ENCODE measurements around the gene RNF44. TPM values are rescaled to one million over a fixed set of nuclear protein-coding genes. Genes with fewer than 3 reads are reported as not detected.

Gene RNF44
- total RNA-seq, 6 experiments from 2014 or later, result 10.6 to 13.4 (median 11.3) TPM

DNA sequence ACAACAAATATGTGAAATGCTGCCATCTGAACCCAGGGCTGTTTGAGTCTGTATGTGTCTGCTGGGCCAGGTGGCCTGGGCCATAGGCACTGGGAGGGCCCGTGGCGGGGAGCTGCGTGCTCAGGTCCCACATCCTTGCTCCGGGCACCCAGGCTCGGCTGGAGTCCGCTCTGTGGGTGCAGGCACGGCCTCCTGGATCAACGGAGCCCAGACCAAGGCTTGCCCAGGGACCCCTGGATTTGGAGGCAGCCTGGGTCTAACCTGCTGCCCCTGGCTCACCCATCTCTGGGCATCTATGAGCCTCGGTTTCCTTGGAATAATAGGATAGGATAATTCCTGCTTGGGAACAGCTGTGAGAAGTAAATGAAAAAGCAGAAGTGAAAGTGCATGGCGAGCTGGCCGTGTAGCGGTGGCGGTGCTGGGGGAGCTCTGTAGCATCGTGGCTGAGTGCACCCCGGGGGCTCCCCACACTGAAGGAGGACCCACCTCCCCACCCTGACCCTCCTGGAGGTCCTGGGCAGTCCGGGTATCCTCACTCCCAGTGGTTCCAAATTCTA lies 13.2 kb upstream of the RNF44 start:
- Mint-ChIP-seq H3K27ac (no peak overlapping the region), H3K4me3 (peak overlapping the region; percentile 60; the same call in 1 of the 2 replicates), H3K27me3 (ENCODE audit: insufficient read depth) (peaks cover 17% of the 10 kb centered on the region), H3K9me3 (no peaks in the 10 kb centered on the region), H3K36me3 (ENCODE audit: low read depth) (no peaks in the 10 kb centered on the region), H3K4me1 (ENCODE audit: low read depth) (peaks cover 6% of the 10 kb centered on the region; the same call in 1 of the 2 replicates)
- no peak for DNase-seq
- TF ChIP-seq, protein P1, sequence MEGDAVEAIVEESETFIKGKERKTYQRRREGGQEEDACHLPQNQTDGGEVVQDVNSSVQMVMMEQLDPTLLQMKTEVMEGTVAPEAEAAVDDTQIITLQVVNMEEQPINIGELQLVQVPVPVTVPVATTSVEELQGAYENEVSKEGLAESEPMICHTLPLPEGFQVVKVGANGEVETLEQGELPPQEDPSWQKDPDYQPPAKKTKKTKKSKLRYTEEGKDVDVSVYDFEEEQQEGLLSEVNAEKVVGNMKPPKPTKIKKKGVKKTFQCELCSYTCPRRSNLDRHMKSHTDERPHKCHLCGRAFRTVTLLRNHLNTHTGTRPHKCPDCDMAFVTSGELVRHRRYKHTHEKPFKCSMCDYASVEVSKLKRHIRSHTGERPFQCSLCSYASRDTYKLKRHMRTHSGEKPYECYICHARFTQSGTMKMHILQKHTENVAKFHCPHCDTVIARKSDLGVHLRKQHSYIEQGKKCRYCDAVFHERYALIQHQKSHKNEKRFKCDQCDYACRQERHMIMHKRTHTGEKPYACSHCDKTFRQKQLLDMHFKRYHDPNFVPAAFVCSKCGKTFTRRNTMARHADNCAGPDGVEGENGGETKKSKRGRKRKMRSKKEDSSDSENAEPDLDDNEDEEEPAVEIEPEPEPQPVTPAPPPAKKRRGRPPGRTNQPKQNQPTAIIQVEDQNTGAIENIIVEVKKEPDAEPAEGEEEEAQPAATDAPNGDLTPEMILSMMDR (IDR thresholded peaks at IDR 0.05), result no peak

DNA sequence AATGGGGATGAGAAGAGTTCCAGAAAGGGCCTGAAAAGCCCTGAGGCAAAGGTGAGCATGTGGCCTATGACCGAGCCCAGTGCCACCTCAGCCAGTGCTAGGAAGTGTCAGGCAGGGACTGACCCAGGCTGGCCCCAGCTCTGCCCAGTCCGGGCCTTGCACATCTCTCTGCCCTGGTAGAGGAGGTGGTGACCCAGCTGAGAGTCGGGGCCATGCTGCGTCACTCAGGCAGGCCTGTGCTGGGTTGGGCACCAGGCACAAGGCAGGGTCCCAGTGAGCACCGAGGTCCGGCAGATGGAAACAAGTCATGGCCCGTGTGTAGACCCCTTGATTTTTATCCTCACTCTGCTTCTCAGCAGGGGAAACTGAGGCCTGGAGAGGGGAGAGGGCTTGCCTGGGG lies 12.7 kb upstream of the RNF44 start:
- no peaks in the 10 kb centered on the region for H3K9me3 Mint-ChIP-seq
- H3K4me1 Mint-ChIP-seq (ENCODE audit: low read depth), result peaks cover 6% of the 10 kb centered on the region; the same call in 1 of the 2 replicates
- H3K27me3 Mint-ChIP-seq (ENCODE audit: insufficient read depth), result peaks cover 17% of the 10 kb centered on the region
- TF ChIP-seq, protein P1 (IDR thresholded peaks at IDR 0.05), result no peak
- no peak overlapping the region for H3K27ac Mint-ChIP-seq
- no peak for DNase-seq
- no peak overlapping the region for H3K4me3 Mint-ChIP-seq
- no peaks in the 10 kb centered on the region for H3K36me3 Mint-ChIP-seq (ENCODE audit: low read depth)

- peaks cover 17% of the 10 kb centered on the region for H3K27me3 Mint-ChIP-seq (ENCODE audit: insufficient read depth)
- no peak within 1 kb of the TSS for H3K4me3 Mint-ChIP-seq
- H3K27ac Mint-ChIP-seq, result no peak within 1 kb of the TSS
- H3K36me3 Mint-ChIP-seq (ENCODE audit: low read depth), result no peaks in the 10 kb centered on the region
- DNase-seq, result no peak
- peaks cover 4% of the 10 kb centered on the region; the same call in 1 of the 2 replicates for H3K4me1 Mint-ChIP-seq (ENCODE audit: low read depth)
- TF ChIP-seq, protein P1 (IDR thresholded peaks at IDR 0.05), result no peak
- no peaks in the 10 kb centered on the region for H3K9me3 Mint-ChIP-seq
Observed at GRCh38 chr5:176548967-176549444, 11.8 kb upstream of the RNF44 start, which contains the start of gene CDHR2. TSS of gene CDHR2 (plus strand) at chr5:176549342. CDS start at chr5:176565353, 16,011 bp downstream.

DNA sequence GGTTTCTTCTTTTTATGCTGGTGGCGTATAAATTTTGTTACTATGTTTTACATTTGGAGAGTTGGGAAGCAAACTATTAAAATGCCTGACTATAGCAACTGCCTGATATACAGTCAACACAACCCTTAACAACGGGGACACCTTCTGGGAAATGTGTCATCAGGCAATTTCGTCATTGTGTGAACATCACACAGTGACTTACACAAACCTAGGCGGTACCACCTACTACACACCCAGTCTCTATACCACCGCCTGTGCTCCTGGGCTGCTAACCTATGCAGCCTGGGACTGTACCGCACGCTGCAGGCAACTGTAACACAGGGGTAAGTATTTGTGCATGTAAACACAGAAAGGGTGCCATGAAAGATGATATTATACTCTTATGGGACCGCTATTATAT lies 10.6 kb upstream of the RNF44 start:
- peaks cover 8% of the 10 kb centered on the region for H3K27me3 Mint-ChIP-seq (ENCODE audit: insufficient read depth)
- DNase-seq, result no peak
- H3K9me3 Mint-ChIP-seq, result no peaks in the 10 kb centered on the region
- no peaks in the 10 kb centered on the region for H3K4me1 Mint-ChIP-seq (ENCODE audit: low read depth)
- TF ChIP-seq, protein P1 (IDR thresholded peaks at IDR 0.05), result no peak
- H3K27ac Mint-ChIP-seq, result no peak overlapping the region
- no peak overlapping the region for H3K4me3 Mint-ChIP-seq
- H3K36me3 Mint-ChIP-seq (ENCODE audit: low read depth), result no peaks in the 10 kb centered on the region

GRCh38 chr5:176545737-176546509 lies 8.7 kb upstream of the RNF44 start:
- Mint-ChIP-seq H3K9me3 (no peaks in the 10 kb centered on the region), H3K27ac (no peak overlapping the region), H3K4me1 (ENCODE audit: low read depth) (peaks cover 8% of the 10 kb centered on the region), H3K36me3 (ENCODE audit: low read depth) (no peaks in the 10 kb centered on the region), H3K27me3 (ENCODE audit: insufficient read depth) (peaks cover 15% of the 10 kb centered on the region; the same call in 1 of the 2 replicates), H3K4me3 (no peak overlapping the region)
- TF ChIP-seq, protein P1 (IDR thresholded peaks at IDR 0.05), result no peak
- DNase-seq, result no peak

All from HFFc6 (cell line).